Measurements from ENCODE around the gene COQ5.

DNA sequence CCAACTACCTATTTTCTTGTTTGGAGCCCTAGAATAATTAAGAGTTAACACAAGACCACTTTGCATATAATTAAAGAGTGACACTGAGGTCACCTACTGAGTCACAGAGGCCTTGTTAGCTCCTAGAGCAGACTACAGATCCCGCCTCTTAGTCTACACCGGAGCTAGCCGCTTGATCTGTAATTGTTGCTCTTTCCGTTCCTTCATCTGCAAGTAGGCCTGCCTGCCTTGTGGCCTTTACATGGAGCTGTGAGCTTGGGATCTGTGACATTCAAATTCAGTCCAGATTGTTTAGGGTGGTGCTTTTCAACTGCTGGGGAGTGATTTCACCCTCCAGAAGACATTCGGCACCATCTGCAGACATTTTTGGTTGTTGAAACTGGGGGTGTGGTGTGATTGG is 38.6 kb downstream of the COQ5 start:
- TF ChIP-seq POLR2A (IDR thresholded peaks at IDR 0.05) (no peak), POLR2AphosphoS5 (IDR thresholded peaks at IDR 0.05) (no peak), EP300 (IDR thresholded peaks at IDR 0.05) (no peak)
- TF ChIP-seq, protein P1, sequence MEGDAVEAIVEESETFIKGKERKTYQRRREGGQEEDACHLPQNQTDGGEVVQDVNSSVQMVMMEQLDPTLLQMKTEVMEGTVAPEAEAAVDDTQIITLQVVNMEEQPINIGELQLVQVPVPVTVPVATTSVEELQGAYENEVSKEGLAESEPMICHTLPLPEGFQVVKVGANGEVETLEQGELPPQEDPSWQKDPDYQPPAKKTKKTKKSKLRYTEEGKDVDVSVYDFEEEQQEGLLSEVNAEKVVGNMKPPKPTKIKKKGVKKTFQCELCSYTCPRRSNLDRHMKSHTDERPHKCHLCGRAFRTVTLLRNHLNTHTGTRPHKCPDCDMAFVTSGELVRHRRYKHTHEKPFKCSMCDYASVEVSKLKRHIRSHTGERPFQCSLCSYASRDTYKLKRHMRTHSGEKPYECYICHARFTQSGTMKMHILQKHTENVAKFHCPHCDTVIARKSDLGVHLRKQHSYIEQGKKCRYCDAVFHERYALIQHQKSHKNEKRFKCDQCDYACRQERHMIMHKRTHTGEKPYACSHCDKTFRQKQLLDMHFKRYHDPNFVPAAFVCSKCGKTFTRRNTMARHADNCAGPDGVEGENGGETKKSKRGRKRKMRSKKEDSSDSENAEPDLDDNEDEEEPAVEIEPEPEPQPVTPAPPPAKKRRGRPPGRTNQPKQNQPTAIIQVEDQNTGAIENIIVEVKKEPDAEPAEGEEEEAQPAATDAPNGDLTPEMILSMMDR (IDR thresholded peaks at IDR 0.05): no peak

Data from sigmoid colon (tissue), 4 donors.